Tibial nerve (tissue), 3 donors: ENCODE data around the gene SLC17A7.

Experiments used
- CTCF ChIP-seq, 5 experiments: fragments of 200-600 bp in 3 of 5; fragments of 450-650 bp in 2 of 5; sonication (generic) in 3 of 5; IDR thresholded peaks; one replicate each; pipeline ENCODE4 v1.5.1; 2016 to 2019; ENCODE audit warnings: antibody characterized with exemption in 5 of 5, mild to moderate bottlenecking in 3 of 5, moderate library complexity in 2 of 5
- POLR2A ChIP-seq, 2 donors: fragments of 450-650 bp; IDR thresholded peaks; one replicate each; pipeline ENCODE4 v1.6.1; 2017; ENCODE audit warnings: antibody characterized with exemption in 2 of 2, mild to moderate bottlenecking in 2 of 2, moderate library complexity in 2 of 2

GRCh38 chr19:49445997-49446396 lies 4.7 kb upstream of the SLC17A7 start:
- TF ChIP-seq CTCF (IDR thresholded peaks at IDR 0.05) (no peak), POLR2A (IDR thresholded peaks at IDR 0.05) (no peak)
